HEK293T (cell line): ENCODE results near the gene AP3M1.

ENCODE experiments used
- FOXA1 ChIP-seq: fragments of 450-650 bp; IDR thresholded peaks from 2 replicates; pipeline ENCODE4 v1.6.1; 2016; ENCODE audit warnings: mild to moderate bottlenecking
- FOXM1 ChIP-seq: fragments of 450-650 bp; IDR thresholded peaks from 2 replicates; pipeline ENCODE4 v1.6.1; 2017; ENCODE audit warnings: mild to moderate bottlenecking, borderline replicate concordance

- no peak for TF ChIP-seq FOXA1
- TF ChIP-seq FOXM1, result no peak
These were observed 69.3 kb downstream of the AP3M1 start for GRCh38 chr10:74081192-74081803.
